GM21723 (cell line): ENCODE data around the gene UTF1.
"Not testable (repeated sequence)": the region's sequence is repeated elsewhere in the genome, so short reads cannot be mapped to it uniquely, and the experiment has no call there.

Source experiments
- ATAC-seq: cut with Tn5 transposase; IDR thresholded peaks from one replicate; pipeline ENCODE4 v1.9.1; 2021; ENCODE audit warnings: mild to moderate bottlenecking, moderate library complexity; ENCODE audit not compliant: unreplicated experiment

The UTF1 gene

DNA sequence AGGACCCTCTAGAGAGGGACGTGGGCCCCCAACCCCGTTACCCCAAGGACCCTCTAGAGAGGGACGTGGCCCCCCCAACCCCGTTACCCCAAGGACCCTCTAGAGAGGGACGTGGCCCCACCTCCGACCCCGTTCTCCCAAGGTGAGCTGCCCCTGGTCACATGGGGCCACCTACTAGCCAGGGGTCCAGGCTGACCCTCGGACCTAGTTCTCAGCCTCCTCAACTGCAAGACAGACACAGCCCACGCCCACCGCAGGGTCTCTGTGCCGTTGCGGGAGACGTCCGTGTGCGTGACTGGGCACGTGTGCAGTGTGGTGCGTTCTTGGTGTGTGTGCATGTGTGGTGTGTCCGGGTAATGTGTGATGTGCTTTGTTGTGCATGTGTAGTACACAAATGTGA, 21.6 kb upstream of the UTF1 start:
- ATAC-seq, result no peak

DNA sequence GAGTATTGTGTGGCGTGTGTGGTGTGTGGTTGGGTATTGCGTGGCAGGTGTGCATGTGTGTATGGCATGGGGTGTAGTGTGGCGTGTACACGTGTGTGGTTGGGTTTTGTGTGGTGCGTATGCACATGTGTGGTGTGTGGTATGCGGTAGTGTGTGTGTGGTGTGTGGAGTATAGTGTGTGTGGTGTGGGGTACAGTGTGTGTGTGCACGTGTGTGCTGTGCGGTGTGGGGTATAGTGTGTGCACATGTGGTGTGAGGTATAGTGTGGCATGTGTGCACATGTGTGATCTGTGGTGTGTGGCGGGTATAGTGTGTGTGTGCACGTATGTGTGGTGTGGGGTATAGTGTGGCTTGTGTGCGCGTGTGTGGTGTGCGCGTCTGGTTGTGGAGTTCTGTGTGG, 20.9 kb upstream of the UTF1 start:
- ATAC-seq, result no peak

DNA sequence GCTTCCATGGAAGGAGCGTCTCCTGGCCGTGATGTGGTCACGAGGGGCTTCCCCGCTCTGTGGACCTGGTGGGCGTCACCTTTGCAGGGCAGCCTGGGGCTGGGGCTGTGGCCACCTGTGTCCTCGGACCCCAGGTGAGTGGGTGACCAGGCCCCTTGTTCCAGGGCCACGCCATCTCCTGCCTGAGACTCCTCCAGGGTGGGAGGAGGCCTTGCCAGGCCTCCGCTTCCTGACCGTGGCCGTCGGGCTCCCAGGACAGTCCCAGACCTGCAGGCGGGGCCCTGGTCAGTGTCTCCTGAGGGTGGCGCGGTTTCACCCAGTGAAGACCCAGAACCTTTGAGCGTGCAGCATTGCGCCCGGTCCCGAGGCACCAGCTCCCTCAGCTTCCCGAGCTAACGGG, 20.4 kb upstream of the UTF1 start:
- ATAC-seq, result no peak

- ATAC-seq, result no peak
Observed at GRCh38 chr10:133210398-133211140, 19.4 kb upstream of the UTF1 start.

GRCh38 chr10:133211141-133211830, 18.7 kb upstream of the UTF1 start:
- ATAC-seq, result no peak

- no peak for ATAC-seq
Observed at GRCh38 chr10:133211959-133212852, 17.8 kb upstream of the UTF1 start.

GRCh38 chr10:133212853-133213494, 17.0 kb upstream of the UTF1 start:
- ATAC-seq, result no peak

DNA sequence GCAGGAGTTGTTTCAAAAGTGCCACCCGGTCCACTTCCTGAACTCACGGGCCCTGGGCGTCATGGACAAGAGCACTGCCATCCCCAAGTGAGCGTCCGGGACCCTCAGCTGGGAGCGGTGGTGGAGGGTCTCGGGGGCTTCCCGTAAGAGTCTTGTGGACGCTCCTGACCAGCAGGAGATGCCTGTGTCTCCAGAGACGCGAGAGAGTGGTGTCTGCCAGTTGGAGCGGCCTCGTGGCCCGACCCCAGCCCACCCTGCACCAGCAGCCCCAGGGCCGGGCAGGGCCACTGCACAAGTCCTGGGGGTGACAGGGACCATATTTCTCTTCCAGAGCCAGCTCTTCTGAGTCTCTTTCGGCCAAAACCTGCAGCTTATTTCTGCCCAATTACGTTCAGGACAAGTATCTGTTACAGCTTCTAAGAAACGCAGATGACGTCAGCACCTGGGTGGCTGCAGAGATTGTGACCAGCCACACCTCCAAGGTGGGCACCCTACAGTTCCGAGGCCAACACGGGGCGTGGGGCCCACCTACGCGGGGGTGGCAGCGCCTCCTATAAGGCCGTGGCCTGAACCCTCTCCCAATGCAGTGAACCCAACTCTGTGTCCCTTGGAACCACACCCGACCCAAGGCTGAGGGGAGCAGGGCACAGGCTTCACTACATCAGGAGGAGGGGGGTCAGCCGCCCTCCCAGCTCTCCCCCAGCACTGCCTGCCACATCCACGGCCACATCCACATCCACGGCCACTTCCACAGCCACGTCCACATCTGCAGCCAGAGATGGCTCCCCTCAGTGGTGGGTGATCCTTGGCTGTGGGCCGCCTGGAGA, 16.2 kb upstream of the UTF1 start:
- ATAC-seq, result no peak

DNA sequence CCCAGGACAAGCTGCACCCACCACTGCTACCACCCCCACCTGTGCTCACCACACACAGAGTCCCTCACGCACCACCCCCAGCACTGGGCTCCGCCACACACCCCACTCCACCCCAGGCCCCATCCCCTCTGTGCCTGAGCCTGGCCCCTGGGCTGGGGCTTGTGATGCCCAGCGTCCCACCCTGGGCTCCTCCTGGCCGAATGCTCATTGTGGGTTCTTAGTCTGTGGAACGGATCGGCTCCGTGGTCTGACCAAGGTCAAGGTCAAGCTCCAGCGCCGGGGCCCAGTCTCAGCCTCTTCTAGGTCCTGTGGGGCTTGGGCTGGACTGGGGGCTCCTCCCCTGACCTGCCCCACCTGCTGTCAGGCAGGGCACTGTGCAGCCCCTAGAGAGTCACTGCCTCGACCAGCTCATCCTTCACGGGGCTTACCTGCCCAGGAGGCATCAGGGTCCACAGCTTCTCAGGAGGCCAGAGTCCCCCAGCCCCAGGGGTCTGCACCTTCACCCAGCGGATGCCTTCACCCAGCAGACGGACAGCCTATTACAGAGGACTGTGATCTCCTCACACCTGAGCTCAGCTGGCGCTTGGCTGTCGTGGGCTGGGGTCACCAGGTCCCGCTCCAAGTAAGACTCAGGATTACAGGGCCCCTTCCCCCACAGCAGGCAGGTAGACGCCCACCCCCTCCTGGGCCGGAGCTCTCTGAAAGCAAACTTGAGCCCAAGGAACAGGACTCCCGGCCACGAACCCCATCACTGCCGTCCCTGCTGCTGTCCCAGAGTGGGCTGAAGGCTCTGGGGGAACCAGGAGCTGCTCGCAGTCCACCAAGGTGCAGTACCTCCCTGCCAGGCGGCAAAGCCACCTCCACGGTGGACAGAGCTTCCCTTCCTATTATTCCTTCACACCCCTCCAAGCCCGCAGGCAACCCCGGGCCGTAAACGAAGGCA, 15.3 kb upstream of the UTF1 start:
- no peak for ATAC-seq

GRCh38 chr10:133215586-133215985, 14.4 kb upstream of the UTF1 start:
- ATAC-seq, result no peak

DNA sequence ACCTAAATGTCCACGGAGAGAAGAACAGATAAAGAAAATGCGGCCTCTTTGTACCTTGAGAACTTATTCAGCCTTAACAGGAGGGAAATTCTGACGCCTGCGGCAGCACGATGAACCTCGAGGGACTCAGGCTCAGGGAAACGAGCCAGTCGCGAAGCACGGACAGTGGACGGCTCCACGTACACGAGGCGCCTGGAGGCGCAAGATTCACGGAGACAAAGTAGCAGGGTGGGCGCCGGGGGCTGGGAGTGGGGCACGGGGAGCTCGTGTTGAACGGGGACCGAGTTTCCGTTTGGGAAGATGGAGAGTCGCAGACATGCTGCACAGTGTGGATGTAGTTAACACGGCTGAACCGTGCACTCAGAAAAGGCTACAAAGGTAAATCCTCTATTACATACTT, 13.2 kb upstream of the UTF1 start:
- ATAC-seq, result no peak

DNA sequence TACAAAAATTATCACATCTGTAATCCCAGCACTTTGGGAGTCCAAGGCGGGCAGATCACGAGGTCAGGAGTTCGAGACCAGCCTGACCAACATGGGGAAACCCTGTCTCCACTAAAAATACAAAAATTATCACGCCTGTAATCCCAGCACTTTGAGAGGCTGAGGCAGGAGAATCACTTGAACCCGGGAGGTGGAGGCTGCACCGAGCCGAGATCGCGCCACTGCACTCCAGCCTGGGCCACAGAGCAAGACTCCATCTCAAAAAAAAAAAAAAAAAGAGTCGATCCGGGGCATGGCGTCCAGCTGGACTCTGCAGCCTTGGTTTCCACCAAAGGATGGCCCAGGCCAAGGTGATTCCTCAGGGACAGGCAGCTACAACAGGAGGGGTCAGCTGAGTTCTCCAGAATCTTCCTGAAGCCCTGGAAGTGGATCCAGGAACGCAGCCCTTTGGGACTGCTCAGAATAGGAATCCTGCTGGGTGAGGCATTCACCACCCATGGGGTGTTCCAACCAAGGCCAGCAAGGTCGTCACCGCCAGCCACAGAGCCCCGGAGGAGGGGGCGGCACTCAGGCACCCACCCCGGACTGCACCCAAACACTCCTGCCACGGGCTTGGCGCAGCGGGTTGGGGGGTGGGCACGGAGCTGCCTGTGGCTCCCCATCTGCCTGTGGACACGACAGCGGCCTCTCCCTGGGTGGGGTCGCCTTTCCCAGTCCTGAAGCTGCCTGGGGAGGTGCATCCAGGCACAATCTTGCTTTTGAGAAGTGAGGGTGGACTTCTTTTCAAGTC, 12.0 kb upstream of the UTF1 start:
- ATAC-seq, result no peak

GRCh38 chr10:133218891-133219290, 11.1 kb upstream of the UTF1 start:
- ATAC-seq, result no peak

DNA sequence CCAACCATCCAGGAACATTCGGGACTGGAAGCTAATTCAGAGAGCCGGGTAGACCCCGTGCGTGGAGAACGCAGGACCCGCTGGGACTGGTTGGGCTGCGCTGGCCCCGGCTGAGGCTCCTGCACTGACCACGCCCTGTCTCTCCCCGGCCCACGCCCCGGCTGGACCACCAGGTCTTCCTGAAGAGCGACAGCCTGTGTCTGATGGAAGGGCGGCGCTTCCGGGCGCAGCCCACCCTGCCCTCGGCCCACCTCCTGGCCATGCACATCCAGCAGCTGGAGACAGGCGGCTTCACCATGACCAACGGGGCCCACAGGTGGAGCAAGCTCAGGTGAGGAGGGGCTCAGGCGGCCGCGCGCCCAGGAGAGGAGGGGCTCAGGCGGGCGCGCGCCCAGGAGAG, 10.2 kb upstream of the UTF1 start:
- ATAC-seq, result no peak

- ATAC-seq, result no peak
Observed at GRCh38 chr10:133221331-133221730, 8.7 kb upstream of the UTF1 start.

GRCh38 chr10:133221756-133222155, 8.3 kb upstream of the UTF1 start:
- not testable (repeated sequence) for ATAC-seq

DNA sequence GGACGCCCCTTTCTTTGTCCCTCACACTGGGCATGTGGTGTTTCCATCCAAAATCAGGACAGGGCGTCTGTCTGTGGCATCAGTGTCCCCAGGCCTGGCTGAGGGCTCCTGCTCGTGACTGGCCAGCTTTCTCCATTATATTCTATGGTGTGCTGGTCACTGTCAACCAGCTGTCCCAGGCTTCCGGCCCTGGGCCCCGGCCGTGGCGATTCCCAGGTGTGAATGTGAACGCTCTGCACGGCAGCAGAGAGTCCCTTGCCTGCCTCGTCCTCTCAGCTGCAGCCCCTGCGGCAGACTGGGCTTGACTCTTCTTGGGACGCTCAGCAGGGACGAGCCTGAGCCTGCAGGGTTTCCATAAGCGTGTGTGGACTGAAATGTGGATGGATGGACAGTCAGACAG, 5.9 kb upstream of the UTF1 start:
- no peak for ATAC-seq

DNA sequence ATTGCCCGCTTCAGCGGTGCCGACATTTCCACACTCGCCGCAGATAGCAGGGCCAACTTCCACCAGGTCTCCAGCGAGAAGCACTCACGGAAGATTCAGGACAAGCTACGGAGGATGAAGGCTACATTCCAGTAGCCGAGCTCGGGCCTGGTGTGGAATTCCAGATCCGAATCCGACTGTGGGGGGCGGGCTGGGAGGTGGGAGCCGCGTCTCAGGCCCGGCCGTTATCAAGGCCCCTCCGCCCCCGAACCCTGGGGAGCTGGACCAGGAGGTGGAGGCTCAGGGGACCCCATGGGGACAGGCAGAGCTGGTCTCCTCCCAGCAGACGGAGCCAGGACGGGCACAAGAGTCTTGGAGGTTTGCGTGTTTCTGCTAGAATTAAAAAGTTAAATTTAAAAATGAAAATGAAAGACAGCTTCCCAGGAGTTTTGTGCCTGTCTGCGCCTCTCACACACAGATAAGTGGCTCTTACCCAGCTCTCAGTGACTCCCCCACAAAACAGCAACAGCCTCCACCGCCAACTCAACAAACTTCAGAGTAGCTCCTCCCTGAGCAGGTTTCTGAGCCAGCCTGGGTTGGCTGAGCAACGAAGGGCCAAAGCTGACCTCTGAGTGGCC, 5.2 kb upstream of the UTF1 start:
- ATAC-seq, result no peak
